Motor neuron (in vitro differentiated cells): ENCODE data around the gene PAOX. TPM values are rescaled to one million over a fixed set of nuclear protein-coding genes. Genes with fewer than 3 reads are reported as not detected.

Experiments
- ATAC-seq, 8 experiments: fragments of 200-7000 bp; cut with Tn5 transposase; replicated peaks in 6 of 8; 2 replicates each; pipeline ENCODE4 v1.8.0; 2021; ENCODE audit warnings: mild to moderate bottlenecking in 8 of 8, moderate library complexity in 8 of 8
- H3K27ac ChIP-seq, 2 donors: fragments of 250-450 bp; sonication (Bioruptor Pico); 2 replicates each; pipeline ENCODE4 v1.9.0; 2021; ENCODE audit warnings: antibody characterized with exemption in 2 of 2, mild to moderate bottlenecking in 2 of 2, moderate library complexity in 1 of 2
- H3K4me1 ChIP-seq, 2 donors: fragments of 250-450 bp; sonication (Bioruptor Pico); replicated peaks in 1 of 2; 2 replicates each; pipeline ENCODE4 v1.6.1; 2021; ENCODE audit warnings: antibody characterized with exemption in 2 of 2, mild to moderate bottlenecking in 2 of 2, moderate library complexity in 1 of 2
- H3K4me3 ChIP-seq, 5 donors: fragments of 250-450 bp; sonication (Bioruptor Pico); 2 replicates each; pipeline ENCODE4 v1.9.0; 2021; ENCODE audit warnings: antibody characterized with exemption in 5 of 5, mild to moderate bottlenecking in 5 of 5, moderate library complexity in 4 of 5
- WGBS, 10 experiments: fragments of 450-650 bp; shearing (Covaris generic); methylation state at CpG; one replicate each; pipeline ENCODE4 v1.0.0; 2022; 5-methylcytosine and 5-hydroxymethylcytosine counted together
- in situ Hi-C, 9 experiments: fragments of 400-800 bp; cut with MboI; loops; one replicate each; pipeline ENCODE4 v1.15.0; 2021; ENCODE audit warnings: low sequenced_read_pairs in 9 of 9, low pct_unique_long_range_greater_than_20kb in 2 of 9; ENCODE audit not compliant: unreplicated experiment in 9 of 9
- total RNA-seq, 8 experiments: library from RNA; unstranded; fragments of 300-600 nt; gene quantifications; 2 replicates each; pipeline versions ENCODE4 v1.2.3 to v1.2.4, GENCODE V29; 2022

The PAOX gene
- total RNA-seq, 8 experiments from 2014 or later = 1.1 to 5.1 (median 2.2) TPM

DNA sequence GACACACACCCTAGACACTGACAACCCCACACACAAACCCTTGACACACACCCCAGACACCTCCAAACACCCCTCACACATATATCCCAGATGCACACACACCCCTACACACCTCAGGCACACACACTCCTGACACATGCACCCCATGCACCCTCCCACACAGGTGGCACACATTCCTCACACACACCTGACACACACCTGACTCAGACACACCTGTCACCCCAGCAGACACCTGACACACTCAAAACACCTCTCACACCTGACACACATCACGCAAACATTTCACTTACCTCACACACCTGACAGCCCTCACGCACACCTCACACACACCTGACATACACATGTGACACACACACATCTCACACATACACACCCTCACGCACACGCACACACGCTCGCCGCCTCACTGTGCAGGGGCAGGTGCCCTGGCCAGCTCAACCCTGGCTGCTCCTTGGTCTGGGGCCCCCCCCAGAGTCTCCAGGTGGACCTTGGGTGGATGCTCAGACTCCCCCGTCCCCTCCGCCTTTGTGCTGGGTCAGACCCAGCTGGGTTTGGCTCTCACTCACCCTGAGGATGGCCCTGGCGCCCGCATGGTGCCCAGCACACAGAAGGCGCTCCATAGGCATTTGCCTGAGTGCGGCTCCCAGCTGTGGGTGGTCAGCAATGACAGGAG lies 39.2 kb upstream of the PAOX start:
- WGBS, 10 experiments = 0 to 100% (median 100%) methylated on average over 1 to 5 of the region's 13 CpGs; no CpG with 5 or more reads in 5 of the 10 experiments
- Histone ChIP-seq H3K4me3 (no peak overlapping the region), H3K27ac (no peak overlapping the region), H3K4me1 (peaks cover 6 to 13% of the 10 kb centered on the region in 2 donors)
- no peak for ATAC-seq
- in situ Hi-C loops = no loop called here

- no peak overlapping the region for H3K4me3 ChIP-seq
- peak in 3 of 8 experiments; percentile 20 to 89 (median 69) for ATAC-seq
- no peak overlapping the region for H3K27ac ChIP-seq
- H3K4me1 ChIP-seq = no peaks in the 10 kb centered on the region
- 13 to 93% (median 74%) methylated on average over 1 to 4 of the region's 4 CpGs; no CpG with 5 or more reads in 3 of the 10 experiments for WGBS, 10 experiments
- in situ Hi-C loops = no loop called here
Measured at GRCh38 chr10:133341983-133342382, 37.1 kb upstream of the PAOX start.

- Histone ChIP-seq H3K27ac (no peak overlapping the region), H3K4me1 (no peaks in the 10 kb centered on the region), H3K4me3 (no peak overlapping the region)
- in situ Hi-C loops = no loop called here
- WGBS, 10 experiments = 50 to 89% (median 74%) methylated on average over 2 to 5 of the region's 8 CpGs; no CpG with 5 or more reads in 6 of the 10 experiments
- no peak for ATAC-seq
Measured at GRCh38 chr10:133342942-133343341, 36.1 kb upstream of the PAOX start.

- no peak for ATAC-seq
- Histone ChIP-seq H3K4me3 (no peak overlapping the region), H3K27ac (no peak overlapping the region), H3K4me1 (no peaks in the 10 kb centered on the region)
- 57 to 92% (median 70%) methylated on average over 1 to 5 of the region's 9 CpGs; no CpG with 5 or more reads in 2 of the 10 experiments for WGBS, 10 experiments
- in situ Hi-C loops = no loop called here
Measured at GRCh38 chr10:133343558-133343957, 35.5 kb upstream of the PAOX start.

- Histone ChIP-seq H3K27ac (no peak overlapping the region), H3K4me1 (no peaks in the 10 kb centered on the region), H3K4me3 (no peak overlapping the region)
- 57 to 80% (median 70%) methylated on average over 1 to 5 of the region's 5 CpGs; no CpG with 5 or more reads in 3 of the 10 experiments for WGBS, 10 experiments
- no peak for ATAC-seq
- in situ Hi-C loops = no loop called here
Measured at GRCh38 chr10:133344236-133344635, 34.8 kb upstream of the PAOX start.

- 8 to 80% (median 20%) methylated on average over 2 to 3 of the region's 11 CpGs; no CpG with 5 or more reads in 7 of the 10 experiments for WGBS, 10 experiments
Measured at GRCh38 chr10:133346413-133346812, 32.6 kb upstream of the PAOX start.

DNA sequence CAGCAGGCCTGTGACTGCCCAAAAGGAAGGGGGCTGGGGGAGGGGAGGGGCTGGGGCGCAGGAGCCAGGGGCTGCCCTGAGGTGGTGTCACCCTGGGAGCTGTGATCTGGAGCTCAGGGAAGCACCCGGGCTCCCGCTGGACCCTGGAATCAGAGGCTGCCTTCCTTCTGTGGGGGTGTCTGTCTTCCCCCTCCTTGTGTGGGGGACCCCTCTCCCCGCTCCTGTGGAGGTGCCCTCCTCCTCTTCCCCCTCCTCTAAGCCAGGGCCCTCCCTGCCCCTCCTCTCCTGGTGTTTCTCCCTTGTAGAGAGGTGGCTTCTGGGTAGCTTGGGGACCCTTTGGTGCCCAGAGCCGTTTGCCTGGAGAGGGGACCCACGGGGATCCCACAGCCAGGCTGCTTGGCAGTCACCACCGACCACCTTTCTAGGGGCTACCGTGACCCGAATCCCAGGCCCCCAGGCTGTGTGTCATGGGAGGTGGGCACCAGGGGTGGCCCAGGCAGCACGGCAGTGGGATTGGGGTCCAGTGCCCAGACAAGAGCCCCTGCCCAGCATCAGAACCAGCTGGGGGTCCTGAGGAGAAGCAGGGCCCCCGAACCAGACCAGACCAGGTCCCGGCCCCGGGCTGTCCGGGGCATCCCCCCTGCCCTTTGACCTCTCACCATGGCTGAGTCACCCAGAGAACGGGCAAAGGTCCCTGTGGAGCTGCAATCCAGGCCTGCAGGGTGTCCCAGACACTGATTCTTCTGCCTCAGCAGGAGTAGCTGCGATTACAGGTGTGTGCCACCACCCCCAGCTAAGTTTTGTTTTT lies 31.1 kb upstream of the PAOX start:
- Histone ChIP-seq H3K27ac (no peak overlapping the region), H3K4me3 (no peak overlapping the region), H3K4me1 (no peaks in the 10 kb centered on the region)
- peak in 2 of 8 experiments; percentile 10 to 14 for ATAC-seq
- in situ Hi-C loops = no loop called here
- WGBS, 10 experiments = 75 to 100% (median 100%) methylated on average over 1 to 6 of the region's 16 CpGs; no CpG with 5 or more reads in 5 of the 10 experiments

More at GRCh38 chr10:133346413-133346812, 32.6 kb upstream of the PAOX start:
- Histone ChIP-seq H3K4me3 (no peak overlapping the region), H3K27ac (no peak overlapping the region), H3K4me1 (no peaks in the 10 kb centered on the region)
- in situ Hi-C loops = no loop called here
- ATAC-seq = no peak

DNA sequence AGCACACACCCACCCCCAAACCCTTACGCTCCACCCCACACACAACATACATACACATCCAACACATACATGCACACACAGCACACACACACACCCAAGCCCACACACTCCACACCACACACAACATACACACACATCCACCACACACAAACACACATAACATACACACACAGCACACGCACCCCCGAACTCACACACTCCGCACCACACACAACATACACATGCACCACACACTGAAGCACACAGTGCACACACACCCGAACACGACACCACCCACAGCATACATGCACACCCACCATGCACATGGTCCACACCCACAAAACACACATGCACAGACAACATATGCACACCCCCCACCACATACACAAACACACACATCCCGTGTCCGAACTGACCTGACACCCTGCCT lies 29.9 kb upstream of the PAOX start:
- ATAC-seq = peak in 3 of 8 experiments; percentile 2 to 17 (median 5)
- H3K4me3 ChIP-seq = no peak overlapping the region
- H3K27ac ChIP-seq = no peak overlapping the region
- H3K4me1 ChIP-seq = no peaks in the 10 kb centered on the region
- 44 to 100% (median 80%) methylated on average over 1 to 3 of the region's 8 CpGs; no CpG with 5 or more reads in 6 of the 10 experiments for WGBS, 10 experiments
- in situ Hi-C loops = no loop called here

DNA sequence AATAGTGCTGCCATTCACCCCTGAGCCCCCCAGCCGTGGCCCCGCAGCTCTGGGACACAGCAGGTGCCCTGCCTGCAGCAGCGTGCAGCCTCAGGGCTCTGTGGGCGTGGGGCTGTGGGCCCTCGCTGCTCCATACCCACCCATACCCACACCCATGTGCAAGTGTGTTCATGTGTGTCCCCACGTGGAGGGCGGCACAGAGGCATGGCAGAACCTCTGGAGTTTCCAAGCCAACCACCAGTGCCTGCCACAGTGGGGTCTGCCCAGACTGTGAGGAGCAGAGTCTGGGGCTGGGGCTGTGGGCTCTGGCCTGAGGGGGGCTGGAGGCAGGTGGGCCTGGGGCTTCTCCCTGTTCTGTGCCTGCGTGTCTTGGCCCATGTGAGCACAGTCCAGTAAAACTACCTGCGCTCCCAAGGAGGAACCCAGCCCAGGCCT lies 29.5 kb upstream of the PAOX start:
- Histone ChIP-seq H3K4me1 (no peaks in the 10 kb centered on the region), H3K27ac (no peak overlapping the region), H3K4me3 (no peak overlapping the region)
- WGBS, 10 experiments = 100% methylated on average over 2 of the region's 9 CpGs; no CpG with 5 or more reads in 9 of the 10 experiments
- in situ Hi-C loops = no loop called here
- peak in 5 of 8 experiments; percentile 5 to 20 (median 7) for ATAC-seq

- no peaks in the 10 kb centered on the region for H3K4me1 ChIP-seq
- in situ Hi-C loops = no loop called here
- WGBS, 10 experiments = 0 to 80% methylated on average over 1 of the region's 12 CpGs; no CpG with 5 or more reads in 8 of the 10 experiments
- no peak overlapping the region for H3K27ac ChIP-seq
- no peak for ATAC-seq
- no peak overlapping the region for H3K4me3 ChIP-seq
Measured at GRCh38 chr10:133350283-133350949, 28.6 kb upstream of the PAOX start.

- WGBS, 10 experiments = 14% methylated on average over 3 of the region's 13 CpGs; no CpG with 5 or more reads in 9 of the 10 experiments
- ATAC-seq = peak in 1 of 8 experiments; percentile 5
Measured at GRCh38 chr10:133350950-133351329, 28.1 kb upstream of the PAOX start.

GRCh38 chr10:133351408-133352318 lies 27.4 kb upstream of the PAOX start:
- no peak overlapping the region for H3K4me3 ChIP-seq
- in situ Hi-C loops = no loop called here
- peaks cover 0 to 2% of the 10 kb centered on the region in 2 donors for H3K4me1 ChIP-seq
- H3K27ac ChIP-seq = no peak overlapping the region
- 60 to 80% (median 69%) methylated on average over 1 to 7 of the region's 24 CpGs; no CpG with 5 or more reads in 5 of the 10 experiments for WGBS, 10 experiments
- ATAC-seq = peak in 2 of 8 experiments; percentile 12 to 34

More at GRCh38 chr10:133350950-133351329, 28.1 kb upstream of the PAOX start:
- Histone ChIP-seq H3K27ac (no peak overlapping the region), H3K4me1 (no peaks in the 10 kb centered on the region), H3K4me3 (no peak overlapping the region)
- in situ Hi-C loops = no loop called here
